GM13976 (cell line): ENCODE data around the gene HYAL1.
"Not testable (repeated sequence)": the region's sequence is repeated elsewhere in the genome, so short reads cannot be mapped to it uniquely, and the experiment has no call there.

Experiments
- DNase-seq: peaks from one replicate; pipeline ENCODE4 v3.0.0; 2012; ENCODE audit warnings: low spot score
- CTCF ChIP-seq: IDR thresholded peaks from 2 replicates; pipeline ENCODE4 v1.5.1; 2012; ENCODE audit warnings: borderline replicate concordance, mild to moderate bottlenecking; ENCODE audit not compliant: insufficient read depth; ENCODE audit errors: extremely low read depth, missing control alignments, control extremely low read depth
- in situ Hi-C: fragments of 300-500 bp; cut with MboI; formaldehyde crosslinking; loops from one replicate; pipeline ENCODE4 v1.12.0; 2022; ENCODE audit warnings: low sequenced_read_pairs, mixed read lengths, inconsistent platforms; ENCODE audit not compliant: unreplicated experiment

Gene HYAL1

DNA sequence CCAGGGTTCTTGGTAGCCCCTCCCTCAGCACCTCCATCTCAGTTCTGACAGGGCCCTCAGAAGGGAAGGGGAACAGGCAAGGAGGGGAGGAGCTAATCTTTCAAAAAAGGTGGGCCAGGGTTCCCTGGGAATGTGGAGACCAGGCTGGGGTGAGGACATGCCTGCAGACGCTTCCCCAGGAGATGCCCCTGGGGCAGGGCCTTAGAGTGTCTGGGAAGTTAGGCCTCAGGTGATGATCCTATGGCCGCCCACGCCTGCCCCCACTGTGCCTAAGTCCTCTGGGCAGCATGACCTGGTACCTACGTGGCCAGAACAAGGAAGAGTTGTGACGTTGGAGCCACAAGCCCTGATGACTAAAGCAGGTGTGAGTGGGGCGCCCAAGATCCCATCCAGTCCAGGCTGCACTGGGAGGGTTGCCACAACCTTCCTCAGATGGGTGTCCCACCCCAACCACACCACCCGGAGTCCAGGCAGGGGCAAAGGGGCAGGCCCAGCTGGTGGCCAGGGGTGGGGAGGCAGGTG, 38.3 kb downstream of the HYAL1 start:
- in situ Hi-C loops = no loop called here
- DNase-seq = no peak
- TF ChIP-seq CTCF = no peak

- DNase-seq = no peak
- no peak for TF ChIP-seq CTCF
- in situ Hi-C loops = no loop called here
Measured at GRCh38 chr3:50264383-50264963, 38.9 kb downstream of the HYAL1 start.

DNA sequence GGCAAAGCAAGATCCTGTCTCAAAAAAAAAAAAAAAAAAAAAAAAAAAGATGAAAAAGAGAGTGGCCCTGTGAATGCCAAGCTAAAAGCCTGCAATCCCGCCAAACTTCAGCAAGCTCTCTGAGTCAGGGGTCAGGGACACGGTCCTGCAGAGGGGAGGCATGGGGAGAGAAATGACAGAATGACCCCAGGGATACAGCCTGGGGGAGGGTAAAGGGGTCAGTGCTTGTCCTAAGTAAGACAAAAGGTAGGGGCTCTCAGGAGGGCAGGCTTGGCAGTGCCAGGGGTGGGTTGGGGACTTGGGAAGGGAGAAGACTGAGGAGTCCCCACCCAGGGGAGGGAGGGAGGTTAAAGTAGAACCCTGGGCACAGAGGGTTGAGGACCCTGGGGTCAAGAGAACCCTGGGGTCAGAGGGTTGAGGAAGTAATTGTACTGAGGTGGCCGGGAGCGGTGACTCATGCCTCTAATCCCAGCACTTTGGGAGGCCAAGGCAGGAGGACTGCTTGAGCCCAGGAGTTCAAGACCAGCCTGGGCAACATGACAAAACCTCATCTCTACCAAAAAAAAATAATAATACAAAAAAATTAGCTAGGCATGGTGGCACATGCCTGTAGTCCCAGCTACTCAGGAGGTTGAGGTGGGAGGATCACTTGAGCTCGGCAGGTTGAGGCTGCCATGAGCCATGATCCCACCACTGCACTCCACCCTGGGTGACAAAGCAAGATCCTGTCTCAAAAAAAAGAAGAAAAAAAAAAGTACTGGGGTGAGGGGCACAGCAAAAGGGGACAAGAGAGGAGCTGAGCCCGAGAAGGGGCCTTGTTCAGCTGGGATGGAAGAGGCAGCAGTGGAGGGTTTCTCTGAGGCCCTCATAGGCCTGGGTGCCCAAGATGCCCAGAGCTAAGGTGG, 39.6 kb downstream of the HYAL1 start:
- in situ Hi-C loops = no loop called here

GRCh38 chr3:50262778-50263177, 40.6 kb downstream of the HYAL1 start:
- no peak for TF ChIP-seq CTCF
- in situ Hi-C loops = no loop called here
- no peak for DNase-seq

More for the DNA sequence above, 39.6 kb downstream of the HYAL1 start:
- TF ChIP-seq CTCF = no peak
- no peak for DNase-seq

DNA sequence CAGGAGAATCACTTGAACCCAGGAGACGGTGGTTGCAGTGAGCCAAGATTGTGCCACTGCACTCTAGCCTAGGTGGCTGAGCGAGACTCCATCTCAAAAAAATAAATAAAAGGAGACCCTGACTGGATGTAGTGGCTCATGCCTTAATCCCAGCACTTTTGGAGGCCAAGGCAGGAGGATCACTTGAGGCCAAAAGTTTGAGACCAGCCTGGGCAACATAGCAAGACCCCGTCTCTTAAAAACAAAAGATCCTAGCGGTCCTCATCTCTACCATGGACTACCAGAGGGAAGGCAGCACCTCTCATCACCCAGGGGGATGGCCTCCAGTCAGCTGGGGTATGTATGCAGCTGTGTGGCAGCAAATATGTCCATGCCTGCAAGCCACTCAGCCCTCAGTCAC, 41.2 kb downstream of the HYAL1 start:
- in situ Hi-C loops, DNase-seq: not testable (repeated sequence)

- in situ Hi-C loops = no loop called here
- no peak for DNase-seq
- no peak for TF ChIP-seq CTCF
Measured at GRCh38 chr3:50261505-50261904, 41.9 kb downstream of the HYAL1 start.

GRCh38 chr3:50260942-50261441, 42.4 kb downstream of the HYAL1 start:
- no peak for TF ChIP-seq CTCF
- in situ Hi-C loops = no loop called here
- no peak for DNase-seq
